LNCaP clone FGC (cell line): ENCODE measurements around the gene MAP6.
"Not testable (repeated sequence)": the region's sequence is repeated elsewhere in the genome, so short reads cannot be mapped to it uniquely, and the experiment has no call there.

Source experiments
- DNase-seq: peaks from one replicate; pipeline ENCODE4 v3.0.0-alpha.2; 2011; ENCODE audit warnings: low read depth
- H3K4me3 ChIP-seq: 2 replicates; pipeline ENCODE4 v1.5.1; 2011; ENCODE audit warnings: mild to moderate bottlenecking, low read depth, low read length, control low read depth
- CTCF ChIP-seq: IDR thresholded peaks from 2 replicates; pipeline ENCODE4 v1.5.1; 2012; ENCODE audit warnings: mild to moderate bottlenecking; ENCODE audit not compliant: control insufficient read depth, insufficient read depth; ENCODE audit errors: extremely low read depth

MAP6 gene

GRCh38 chr11:75705541-75705940, 36.7 kb upstream of the MAP6 start:
- H3K4me3 ChIP-seq, result no peak overlapping the region
- no peak for DNase-seq
- TF ChIP-seq CTCF, result no peak

GRCh38 chr11:75703695-75704237, 34.9 kb upstream of the MAP6 start:
- DNase-seq, result no peak
- TF ChIP-seq CTCF, result no peak
- H3K4me3 ChIP-seq, result no peak overlapping the region

GRCh38 chr11:75700940-75701339, 32.1 kb upstream of the MAP6 start:
- H3K4me3 ChIP-seq, result no peak overlapping the region
- no peak for DNase-seq
- TF ChIP-seq CTCF, result no peak

- DNase-seq, result no peak
These were observed 29.2 kb upstream of the MAP6 start for GRCh38 chr11:75697906-75698581.

GRCh38 chr11:75691804-75692203, 23.0 kb upstream of the MAP6 start:
- DNase-seq, result no peak
- no peak overlapping the region for H3K4me3 ChIP-seq
- no peak for TF ChIP-seq CTCF

More at GRCh38 chr11:75697906-75698581, 29.2 kb upstream of the MAP6 start:
- no peak for TF ChIP-seq CTCF
- H3K4me3 ChIP-seq, result no peak overlapping the region

- H3K4me3 ChIP-seq, result no peak overlapping the region
- TF ChIP-seq CTCF, result no peak
- no peak for DNase-seq
These were observed 21.2 kb upstream of the MAP6 start for GRCh38 chr11:75689863-75690609.

GRCh38 chr11:75683856-75684255, 15.0 kb upstream of the MAP6 start:
- not testable (repeated sequence) for DNase-seq, H3K4me3 ChIP-seq
